ENCODE results near the gene GPSM3. TPM values are rescaled to one million over a fixed set of nuclear protein-coding genes. Genes with fewer than 3 reads are reported as not detected.
A peak's percentile ranks its signal among the peaks of the same experiment; 100 is the strongest.

Gene GPSM3
- total RNA-seq, 1 experiment from 2014 or later = 11.8 TPM

GRCh38 chr6:32195652-32195901 is 3.1 kb upstream of the GPSM3 start:
- H3K23ac ChIP-seq (ENCODE audit: insufficient read length, low read depth, low read length) = no peak overlapping the region
- H2AFZ ChIP-seq (ENCODE audit: low read length) = no peak overlapping the region
- H4K20me1 ChIP-seq (ENCODE audit: control insufficient read depth, insufficient read depth, insufficient read length) = no peaks in the 10 kb centered on the region
- no peak overlapping the region for H2BK20ac ChIP-seq (ENCODE audit: low read depth, low read length, poor library complexity, severe bottlenecking)
- H3K79me1 ChIP-seq (ENCODE audit: insufficient read depth, low read depth, low read length, poor library complexity, severe bottlenecking) = no peaks in the 10 kb centered on the region
- H3K4me1 Mint-ChIP-seq = peaks cover 47% of the 10 kb centered on the region in 2 experiments
- peaks cover 9% of the 10 kb centered on the region for H3K23me2 ChIP-seq (ENCODE audit: insufficient read length, low read depth, low read length, poor library complexity, severe bottlenecking)
- peak; percentile 48 for TF ChIP-seq CTCF (conservative IDR thresholded peaks at IDR 0.05)
- H3K4me3 Mint-ChIP-seq = peak overlapping the region; percentile 91 to 96
- H4K8ac ChIP-seq (replicated peaks; ENCODE audit: insufficient read length, low read depth, low read length) = no peak overlapping the region
- no peak overlapping the region for H2BK15ac ChIP-seq (ENCODE audit: low read depth, low read length)
- H3K27ac ChIP-seq (ENCODE audit: insufficient read length, low read depth, low read length) = no peak overlapping the region
- H3K27me3 ChIP-seq (ENCODE audit: insufficient read depth, low read length) = no peaks in the 10 kb centered on the region
- H3K14ac ChIP-seq (ENCODE audit: insufficient read depth, low read length) = no peak overlapping the region
- DNase-seq = peak; percentile 100
- no peak overlapping the region for H2BK5ac ChIP-seq (ENCODE audit: insufficient read length, low read length)
- H4K5ac ChIP-seq (ENCODE audit: insufficient read length, low read depth, low read length) = no peak overlapping the region
- no peak overlapping the region; a peak in 1 of 7 replicates for H3K27ac Mint-ChIP-seq
- no peaks in the 10 kb centered on the region for H3K79me2 ChIP-seq (ENCODE audit: insufficient read depth, low read length)
- H3K36me3 Mint-ChIP-seq (ENCODE audit: insufficient read depth in 1 of 3, low read depth in 3 of 3) = no peaks in the 10 kb centered on the region
- WGBS (ENCODE audit: extremely low coverage, insufficient read length, low lambda C conversion rate) = no CpG with 5 or more reads among the region's 25 CpGs
- no peak overlapping the region for H3T11ph ChIP-seq (ENCODE audit: low read length)
- H3K9me3 ChIP-seq (ENCODE audit: control insufficient read depth, low read depth, low read length) = no peaks in the 10 kb centered on the region
- H3K4ac ChIP-seq (ENCODE audit: low read depth, low read length) = no peak overlapping the region
- no peak overlapping the region for H3K9ac ChIP-seq (ENCODE audit: extremely low read depth, insufficient read length, low read length)
- no peak overlapping the region for H3K18ac ChIP-seq (ENCODE audit: insufficient read length, low read depth, low read length)
- H3K27me3 Mint-ChIP-seq (ENCODE audit: low read depth) = no peaks in the 10 kb centered on the region
- H3K4me1 ChIP-seq (ENCODE audit: insufficient read depth, low read length) = peaks cover 7% of the 10 kb centered on the region
- no peak overlapping the region for H2BK120ac ChIP-seq (ENCODE audit: low read depth, low read length, poor library complexity, severe bottlenecking)
- no peak overlapping the region for H2AK5ac ChIP-seq (ENCODE audit: insufficient read length, low read length)
- H2BK12ac ChIP-seq (ENCODE audit: insufficient read length, low read depth, low read length) = no peak overlapping the region
- H3K4me2 ChIP-seq (ENCODE audit: insufficient read depth, insufficient read length, low read length) = no peak overlapping the region
- H3K56ac ChIP-seq (ENCODE audit: insufficient read length, low read depth, low read length) = no peak overlapping the region
- no peak overlapping the region for H4K91ac ChIP-seq (ENCODE audit: insufficient read length, low read depth, low read length)
- H3K9me3 Mint-ChIP-seq = no peaks in the 10 kb centered on the region; a peak in 1 of 5 replicates

Data from H9 (cell line).